ENCODE data around the gene TENT4B.

GRCh38 chr16:50261160-50261706 lies 108.1 kb downstream of the TENT4B start:
- TF ChIP-seq CTCF (IDR thresholded peaks at IDR 0.05) = no peak
- no peak for TF ChIP-seq POLR2A (IDR thresholded peaks at IDR 0.05)
- TF ChIP-seq POLR2AphosphoS5 (IDR thresholded peaks at IDR 0.05; ENCODE audit: insufficient read depth in 1 of 2, low read depth in 1 of 2) = no peak
